Activated CD4-positive, CD25-positive, alpha-beta regulatory T cell (primary cell): ENCODE results near the gene PALM2AKAP2.

Source experiments
- DNase-seq, 4 experiments: peaks; one replicate each; lab custom pipeline; 2025; lab: John Stamatoyannopoulos, UW

The PALM2AKAP2 gene

DNA sequence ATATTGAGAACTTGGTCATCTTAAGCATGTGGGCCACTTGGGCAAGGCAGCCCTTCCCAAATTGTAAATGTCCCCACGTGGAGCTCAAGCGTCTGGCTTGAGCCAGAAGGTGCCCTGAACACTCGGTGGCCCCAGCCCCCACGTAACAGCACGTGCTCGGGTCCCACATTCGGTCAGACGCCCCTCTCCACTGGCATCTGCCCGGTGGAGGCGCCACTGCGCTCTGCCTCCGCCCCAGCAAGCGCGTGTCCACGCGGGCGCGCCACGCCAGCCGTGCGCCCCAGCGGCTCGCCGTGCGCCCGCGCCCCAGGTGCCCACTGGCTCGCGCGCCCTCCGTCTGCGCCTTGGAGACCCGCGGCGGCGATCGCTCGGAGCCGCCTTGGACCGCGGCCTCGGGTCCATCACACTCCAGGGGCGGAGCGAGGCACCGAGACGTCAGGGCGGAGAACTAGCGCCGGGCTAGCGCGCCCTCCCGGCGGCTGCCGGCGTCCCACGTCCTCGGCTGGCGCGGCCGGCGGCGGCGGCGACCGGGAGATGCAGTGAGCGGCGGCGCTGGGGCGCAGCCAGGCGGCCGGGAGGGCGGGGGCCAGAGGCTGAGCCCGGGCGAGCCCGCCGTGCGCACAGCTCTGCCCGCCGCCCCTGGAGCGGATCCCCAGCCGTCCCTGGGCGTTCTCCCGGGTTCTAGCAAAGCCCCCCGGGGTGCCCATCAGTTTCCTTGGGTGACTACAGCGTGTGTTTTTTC is at the start of gene PALM2AKAP2:
TSS of gene PALM2AKAP2 (plus strand) at position 488 of the 742 bp plus-strand sequence. CDS start 291 bp downstream, outside the sequence.
- no peak for DNase-seq

DNA sequence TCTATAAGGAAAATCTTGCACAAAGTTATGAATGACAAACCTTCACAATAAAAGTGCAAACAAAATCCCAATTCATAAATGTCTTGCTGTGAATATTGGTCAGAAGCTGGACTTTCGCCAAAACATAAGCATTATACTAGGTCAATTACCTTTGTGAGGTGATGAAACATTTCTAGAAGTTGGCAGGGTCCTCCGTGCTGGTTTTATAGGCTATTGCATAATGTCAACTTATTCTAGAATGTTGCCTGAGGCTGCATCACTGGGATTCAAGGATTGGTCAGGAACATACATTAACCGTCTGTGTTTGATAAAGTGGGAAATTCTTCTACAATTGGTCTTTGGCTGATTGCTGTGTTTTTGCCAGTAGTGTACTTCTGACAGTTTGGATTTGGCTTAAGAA is 49.8 kb upstream of the PALM2AKAP2 start:
- DNase-seq = no peak

DNA sequence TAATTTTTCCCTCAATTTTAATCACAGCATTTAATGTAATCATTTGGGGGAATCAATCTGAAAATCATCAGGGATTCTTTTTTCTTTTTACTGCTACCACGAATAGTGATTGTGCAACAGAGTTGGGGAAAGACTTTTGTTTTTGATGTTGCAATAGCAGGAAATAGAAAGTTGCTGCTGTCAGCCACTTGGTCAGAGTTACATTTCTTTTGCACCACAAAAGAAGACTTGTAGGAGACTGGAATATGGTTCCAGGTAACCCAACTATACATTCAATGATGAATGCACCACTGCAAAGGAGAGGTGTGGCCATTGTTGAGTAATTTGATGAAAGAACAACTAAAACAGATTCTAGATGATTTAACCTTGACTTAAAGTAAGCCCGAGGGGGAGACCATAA is 46.3 kb upstream of the PALM2AKAP2 start:
- DNase-seq = no peak

- DNase-seq = no peak
Measured at GRCh38 chr9:109734814-109735213, 45.2 kb upstream of the PALM2AKAP2 start.

DNA sequence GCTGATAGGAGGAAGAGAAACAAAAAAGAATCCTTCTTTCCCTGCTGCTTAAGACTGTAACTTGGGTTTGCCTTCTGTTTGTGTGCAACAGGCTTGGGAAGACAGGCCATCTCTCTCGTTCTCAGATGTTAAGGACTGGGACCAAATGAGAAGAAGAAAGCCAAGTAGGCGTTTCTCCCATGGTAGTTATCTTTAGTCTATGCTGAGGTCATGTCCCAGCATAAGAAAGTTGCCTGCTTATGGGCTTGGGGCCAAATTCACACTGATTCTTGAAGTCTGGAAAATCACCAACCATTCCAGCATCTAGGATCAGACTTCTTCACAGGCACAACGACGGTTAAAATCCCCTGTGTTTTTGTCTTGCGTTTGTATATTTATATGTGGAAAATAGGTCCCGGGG is 44.2 kb upstream of the PALM2AKAP2 start:
- no peak for DNase-seq

GRCh38 chr9:109737295-109737694 is 42.7 kb upstream of the PALM2AKAP2 start:
- DNase-seq = no peak

- DNase-seq = no peak
Measured at GRCh38 chr9:109739760-109740159, 40.2 kb upstream of the PALM2AKAP2 start.

- no peak for DNase-seq
Measured at GRCh38 chr9:109742776-109743348, 37.1 kb upstream of the PALM2AKAP2 start.

GRCh38 chr9:109743696-109744095 is 36.3 kb upstream of the PALM2AKAP2 start:
- DNase-seq = no peak

GRCh38 chr9:109745335-109746283 is 34.4 kb upstream of the PALM2AKAP2 start:
- no peak for DNase-seq

- no peak for DNase-seq
Measured at GRCh38 chr9:109751253-109751652, 28.7 kb upstream of the PALM2AKAP2 start.

DNA sequence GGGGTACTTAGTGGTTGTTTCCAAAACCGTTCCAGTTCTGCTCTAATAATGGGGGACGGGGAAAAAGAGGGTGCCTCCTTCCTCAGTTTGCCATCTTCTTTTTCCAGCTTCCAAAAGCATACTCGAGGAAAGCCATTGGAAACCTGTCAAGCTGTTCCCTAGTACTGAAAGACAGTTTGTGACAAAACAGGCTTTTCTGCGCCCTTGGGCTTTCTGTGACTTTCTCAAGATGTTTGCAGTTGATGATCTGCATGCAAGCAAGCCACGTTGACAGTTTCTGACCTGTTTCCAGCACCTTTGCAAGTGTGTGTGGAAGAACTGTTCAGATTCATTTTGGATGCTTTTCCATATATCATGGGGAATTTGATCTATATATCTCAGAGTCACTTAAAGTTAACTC is 26.7 kb upstream of the PALM2AKAP2 start:
- DNase-seq = no peak

- DNase-seq = no peak
Measured at GRCh38 chr9:109755040-109755439, 25.0 kb upstream of the PALM2AKAP2 start.

GRCh38 chr9:109759589-109759988 is 20.4 kb upstream of the PALM2AKAP2 start:
- DNase-seq = no peak

- no peak for DNase-seq
Measured at GRCh38 chr9:109765278-109765677, 14.7 kb upstream of the PALM2AKAP2 start.

DNA sequence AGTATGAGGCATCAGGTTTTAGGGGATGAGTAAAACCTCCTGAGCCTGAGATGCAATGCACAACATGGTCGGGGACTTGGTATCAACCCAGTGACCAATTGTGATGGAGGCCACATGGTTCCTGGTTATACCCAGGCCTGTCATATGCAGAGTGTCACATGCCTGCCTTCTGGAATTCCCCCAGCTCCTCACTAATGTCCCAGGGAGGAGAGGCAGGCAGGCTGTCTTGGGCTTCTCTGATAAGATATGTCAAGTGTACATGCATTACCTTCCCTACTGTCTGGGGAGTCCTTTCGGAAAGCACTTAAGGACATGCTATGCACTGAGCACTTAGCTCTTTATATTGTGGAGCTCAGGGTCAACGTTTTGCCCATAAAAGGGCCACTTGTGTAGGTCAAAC is 14.2 kb upstream of the PALM2AKAP2 start:
- no peak for DNase-seq

DNA sequence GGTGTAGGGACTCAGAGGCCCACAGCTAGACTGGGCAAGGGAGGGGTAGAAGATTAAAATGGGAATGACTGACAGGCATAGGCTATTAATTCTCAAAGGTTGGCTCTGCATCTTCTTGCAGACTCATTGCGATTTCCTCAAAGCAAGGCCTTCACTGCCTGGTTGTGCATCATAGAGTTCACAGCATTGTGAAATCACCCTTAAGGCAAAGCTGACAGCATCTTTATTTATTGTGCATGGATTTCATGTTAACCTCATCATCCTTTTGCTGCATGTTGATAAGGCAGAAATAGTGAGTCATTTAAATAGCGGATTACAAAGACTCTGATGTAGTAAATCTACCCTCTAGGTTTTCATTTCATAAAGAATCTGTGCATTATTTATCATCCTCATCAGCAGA is 13.6 kb upstream of the PALM2AKAP2 start:
- no peak for DNase-seq

- DNase-seq = no peak
Measured at GRCh38 chr9:109767404-109767803, 12.6 kb upstream of the PALM2AKAP2 start.

DNA sequence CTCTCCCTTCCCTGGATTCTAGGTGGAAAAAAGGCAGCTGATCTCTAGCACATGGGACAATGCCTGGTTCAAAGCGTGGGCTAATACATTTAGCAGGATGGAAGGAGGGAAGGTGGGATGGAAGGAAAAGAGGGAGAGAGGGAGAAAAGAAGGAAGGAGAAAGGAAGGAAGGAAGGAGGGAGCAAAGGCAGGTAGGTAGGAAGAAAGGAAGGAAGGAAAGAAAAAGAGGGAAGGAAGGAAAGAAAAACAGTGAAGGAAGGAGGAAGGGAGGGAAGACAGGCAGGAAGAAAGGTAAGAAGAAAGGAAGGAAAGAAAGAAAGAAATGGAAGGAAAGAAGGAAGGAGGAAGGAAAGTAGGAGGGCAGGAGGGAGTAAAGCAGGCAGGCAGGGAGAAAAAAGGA is 12.2 kb upstream of the PALM2AKAP2 start:
- no peak for DNase-seq

- no peak for DNase-seq
Measured at GRCh38 chr9:109769250-109769649, 10.7 kb upstream of the PALM2AKAP2 start.

DNA sequence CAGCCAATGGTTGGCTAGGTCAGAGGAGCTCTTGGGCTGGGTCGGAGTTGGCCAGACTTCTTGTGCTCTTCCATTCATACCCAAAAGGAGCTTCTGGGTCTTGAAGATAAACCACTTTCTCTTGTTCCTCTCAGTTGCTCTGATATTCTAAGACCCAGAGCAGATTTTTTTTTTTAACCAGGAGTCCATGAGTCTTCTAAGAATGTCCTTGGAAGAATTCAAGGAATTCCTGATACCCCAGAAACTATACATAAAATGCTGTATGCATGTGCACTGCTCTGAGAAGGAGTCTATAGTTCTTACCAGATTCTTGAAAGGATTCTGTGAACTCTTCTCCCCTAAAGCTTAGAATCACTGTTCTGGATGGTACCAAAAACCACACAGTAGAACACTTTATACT is 9.9 kb upstream of the PALM2AKAP2 start:
- no peak for DNase-seq

DNA sequence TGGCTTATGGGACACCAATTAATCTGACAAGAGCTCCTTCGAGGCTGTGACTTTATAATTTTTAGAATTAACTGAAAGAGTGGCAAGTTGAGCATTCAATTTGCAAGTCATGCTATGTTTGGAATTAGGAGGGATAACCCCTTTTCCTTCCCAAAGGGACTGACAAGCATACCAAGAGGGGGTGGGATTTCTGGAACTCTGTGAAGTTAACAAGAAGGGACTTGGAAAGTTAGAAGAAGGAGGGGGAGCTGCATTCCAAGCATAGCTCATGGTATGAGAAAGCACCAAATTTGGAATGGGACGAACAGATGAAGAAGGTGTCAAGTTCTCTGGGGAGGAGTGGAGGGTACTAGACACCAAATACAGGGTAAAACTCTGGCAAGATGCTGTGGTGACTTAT is 8.9 kb upstream of the PALM2AKAP2 start:
- no peak for DNase-seq
